ENCODE results near the gene VEGFA. TPM values are rescaled to one million over a fixed set of nuclear protein-coding genes. Genes with fewer than 3 reads are reported as not detected.

VEGFA gene
- total RNA-seq, 1 experiment from 2014 or later, result 407 TPM

- peaks cover 70% of the 10 kb centered on the region for H3K4me1 Mint-ChIP-seq (ENCODE audit: low read depth, unreplicated experiment)
- H3K27me3 Mint-ChIP-seq (ENCODE audit: unreplicated experiment), result no peaks in the 10 kb centered on the region
- H3K27ac Mint-ChIP-seq (ENCODE audit: unreplicated experiment), result peak overlapping the region; percentile 93
- peak overlapping the region; percentile 18 for H3K4me3 Mint-ChIP-seq (ENCODE audit: low read depth, unreplicated experiment)
- intact Hi-C loops (cut with micrococcal nuclease; ENCODE audit: unreplicated experiment), result no loop called here
- no peak for TF ChIP-seq CTCF (IDR thresholded peaks at IDR 0.05; ENCODE audit: unreplicated experiment)
- CTCF ChIA-PET, result interaction anchor here (0.9 kb wide), 1 partner anchor 169 kb away, joined by 3 read pairs; no protein-coding TSS in a partner anchor
- DNase-seq, result no peak
- no TSS peak for BruUV-seq (replicated peaks)
- H3K9me3 Mint-ChIP-seq (ENCODE audit: low read depth, unreplicated experiment), result no peaks in the 10 kb centered on the region
- H3K36me3 Mint-ChIP-seq (ENCODE audit: insufficient read depth, unreplicated experiment), result peaks cover 100% of the 10 kb centered on the region
Measured at GRCh38 chr6:43781941-43782704, 12.1 kb downstream of the VEGFA start.

- no peak for DNase-seq
- intact Hi-C loops (cut with micrococcal nuclease; ENCODE audit: unreplicated experiment), result no loop called here
Measured at GRCh38 chr6:43782764-43783513, 12.9 kb downstream of the VEGFA start.

GRCh38 chr6:43784049-43784855 is 14.2 kb downstream of the VEGFA start:
- CTCF ChIA-PET, result interaction anchor here (1.4 kb wide), 1 partner anchor 143 kb away, joined by 4 read pairs; no protein-coding TSS in a partner anchor
- DNase-seq, result no peak
- H3K27me3 Mint-ChIP-seq (ENCODE audit: unreplicated experiment), result no peaks in the 10 kb centered on the region
- intact Hi-C loops (cut with micrococcal nuclease; ENCODE audit: unreplicated experiment), result no loop called here
- peaks cover 62% of the 10 kb centered on the region for H3K4me1 Mint-ChIP-seq (ENCODE audit: low read depth, unreplicated experiment)
- TF ChIP-seq CTCF (IDR thresholded peaks at IDR 0.05; ENCODE audit: unreplicated experiment), result no peak
- no TSS peak for BruUV-seq (replicated peaks)
- no peaks in the 10 kb centered on the region for H3K9me3 Mint-ChIP-seq (ENCODE audit: low read depth, unreplicated experiment)
- H3K36me3 Mint-ChIP-seq (ENCODE audit: insufficient read depth, unreplicated experiment), result peaks cover 90% of the 10 kb centered on the region
- H3K4me3 Mint-ChIP-seq (ENCODE audit: low read depth, unreplicated experiment), result no peak overlapping the region
- peak overlapping the region; percentile 80 for H3K27ac Mint-ChIP-seq (ENCODE audit: unreplicated experiment)

More at GRCh38 chr6:43782764-43783513, 12.9 kb downstream of the VEGFA start:
- no peaks in the 10 kb centered on the region for H3K9me3 Mint-ChIP-seq (ENCODE audit: low read depth, unreplicated experiment)
- H3K27me3 Mint-ChIP-seq (ENCODE audit: unreplicated experiment), result no peaks in the 10 kb centered on the region
- H3K27ac Mint-ChIP-seq (ENCODE audit: unreplicated experiment), result peak overlapping the region; percentile 80
- H3K36me3 Mint-ChIP-seq (ENCODE audit: insufficient read depth, unreplicated experiment), result peaks cover 98% of the 10 kb centered on the region
- peaks cover 68% of the 10 kb centered on the region for H3K4me1 Mint-ChIP-seq (ENCODE audit: low read depth, unreplicated experiment)
- BruUV-seq (replicated peaks), result no TSS peak
- TF ChIP-seq CTCF (IDR thresholded peaks at IDR 0.05; ENCODE audit: unreplicated experiment), result no peak
- no peak overlapping the region for H3K4me3 Mint-ChIP-seq (ENCODE audit: low read depth, unreplicated experiment)
- CTCF ChIA-PET, result interaction anchor here (0.9 to 1.4 kb wide), 2 partner anchors 144 to 168 kb away, joined by 3 to 4 read pairs; no protein-coding TSS in a partner anchor

- CTCF ChIA-PET, result interaction anchor here (1.7 to 2.0 kb wide), 2 partner anchors 22 to 61 kb away, joined by 4 to 8 read pairs; no protein-coding TSS in a partner anchor
- Mint-ChIP-seq H3K4me1 (ENCODE audit: low read depth, unreplicated experiment) (peaks cover 52% of the 10 kb centered on the region), H3K9me3 (ENCODE audit: low read depth, unreplicated experiment) (no peaks in the 10 kb centered on the region), H3K36me3 (ENCODE audit: insufficient read depth, unreplicated experiment) (peaks cover 80% of the 10 kb centered on the region), H3K4me3 (ENCODE audit: low read depth, unreplicated experiment) (no peak overlapping the region), H3K27ac (ENCODE audit: unreplicated experiment) (peak overlapping the region; percentile 80), H3K27me3 (ENCODE audit: unreplicated experiment) (no peaks in the 10 kb centered on the region)
- DNase-seq, result no peak
- TF ChIP-seq CTCF (IDR thresholded peaks at IDR 0.05; ENCODE audit: unreplicated experiment), result no peak
- no TSS peak for BruUV-seq (replicated peaks)
- intact Hi-C loops (cut with micrococcal nuclease; ENCODE audit: unreplicated experiment), result no loop called here
Measured at GRCh38 chr6:43785220-43785752, 15.3 kb downstream of the VEGFA start.
